Stimulated activated naive CD4-positive, alpha-beta T cell (primary cell): ENCODE measurements around the gene YWHAB.

Experiments used
- DNase-seq, 6 experiments: peaks; one replicate each; lab custom pipeline; 2025; lab: John Stamatoyannopoulos, UW

The YWHAB gene

GRCh38 chr20:44956410-44956809, 70.9 kb downstream of the YWHAB start:
- DNase-seq = no peak
